PC-9 (cell line): Measurements from ENCODE around the gene NELL1. TPM values are rescaled to one million over a fixed set of nuclear protein-coding genes. Genes with fewer than 3 reads are reported as not detected.

Experiments
- BruUV-seq: library from RNA; stranded (reverse); fragments of 400-500 nt; replicated peaks from 2 replicates; lab custom pipeline; 2021; lab: Mats Ljungman, UMichigan
- CTCF ChIA-PET: fragments of 300-600 bp; sonication (Branson Sonifier 250); formaldehyde crosslinking; loops from one replicate; lab custom pipeline; 2022; ENCODE audit warnings: antibody characterized with exemption; lab: Charles Lee
- POLR2A ChIA-PET: fragments of 300-600 bp; sonication (Branson Sonifier 250); formaldehyde crosslinking; loops from one replicate; lab custom pipeline; 2022; ENCODE audit warnings: antibody characterized with exemption; ENCODE audit not compliant: unreplicated experiment; lab: Charles Lee
- DNase-seq, 2 experiments: peaks; one replicate each; pipeline versions ENCODE4 v3.0.0 to v3.0.0-alpha.2; 2015 to 2022; ENCODE audit warnings: mixed read lengths in 1 of 2
- H2AFZ ChIP-seq: fragments of 200-600 bp; sonication (generic); 2 replicates; pipeline ENCODE4 v1.8.1; 2017; ENCODE audit warnings: antibody characterized with exemption
- H3F3A ChIP-seq: fragments of 200-600 bp; sonication (generic); 2 replicates; pipeline ENCODE4 v1.8.1; 2017; ENCODE audit warnings: antibody characterized with exemption, mild to moderate bottlenecking, low read depth; ENCODE audit not compliant: insufficient read depth
- H3K27ac ChIP-seq: fragments of 200-600 bp; sonication (generic); 2 replicates; pipeline ENCODE4 v1.6.1; 2016; ENCODE audit warnings: mixed run types
- H3K27me3 ChIP-seq: fragments of 200-600 bp; sonication (generic); 2 replicates; pipeline ENCODE4 v1.6.1; 2016; ENCODE audit warnings: low read depth, mixed run types; ENCODE audit not compliant: insufficient read depth
- H3K36me3 ChIP-seq: fragments of 200-600 bp; sonication (generic); 2 replicates; pipeline ENCODE4 v1.6.1; 2016; ENCODE audit warnings: low read depth, mixed run types
- H3K4me1 ChIP-seq: fragments of 200-600 bp; sonication (generic); replicated peaks from 2 replicates; pipeline ENCODE4 v1.6.1; 2016; ENCODE audit warnings: mixed run types; ENCODE audit not compliant: insufficient read depth
- H3K4me2 ChIP-seq: fragments of 200-600 bp; sonication (generic); 2 replicates; pipeline ENCODE4 v1.6.1; 2017; ENCODE audit warnings: mixed run types
- H3K4me3 ChIP-seq: fragments of 200-600 bp; sonication (generic); 2 replicates; pipeline ENCODE4 v1.6.1; 2016; ENCODE audit warnings: mixed run types
- H3K79me2 ChIP-seq: fragments of 200-600 bp; sonication (generic); 2 replicates; pipeline ENCODE4 v1.6.1; 2017; ENCODE audit warnings: low read depth, mixed run types
- H3K9me2 ChIP-seq: fragments of 200-600 bp; sonication (generic); 2 replicates; pipeline ENCODE4 v1.8.1; 2017; ENCODE audit warnings: mild to moderate bottlenecking; ENCODE audit not compliant: insufficient read depth
- H3K9me3 ChIP-seq: fragments of 200-600 bp; sonication (generic); 2 replicates; pipeline ENCODE4 v1.8.1; 2016; ENCODE audit warnings: low read depth; ENCODE audit not compliant: insufficient read depth
- H4K20me1 ChIP-seq: fragments of 200-600 bp; sonication (generic); 2 replicates; pipeline ENCODE4 v1.8.1; 2017; ENCODE audit not compliant: insufficient read depth
- EZH2 ChIP-seq: fragments of 200-600 bp; sonication (generic); IDR thresholded peaks from 2 replicates; pipeline ENCODE4 v1.8.0; 2017; ENCODE audit warnings: antibody characterized with exemption, low read depth
- intact Hi-C: fragments of 100-400 bp; cut with micrococcal nuclease; formaldehyde crosslinking; loops from one replicate; pipeline ENCODE4 v1.10.0; 2022; ENCODE audit not compliant: unreplicated experiment
- total RNA-seq: library from RNA; stranded (reverse); gene quantifications from 2 replicates; pipeline ENCODE4 v1.2.3, GENCODE V29; 2021
- TF ChIP-seq, protein P1 (sequence below): fragments of 200-600 bp; sonication (generic); conservative IDR thresholded peaks from 2 replicates; pipeline ENCODE4 v1.6.1; 2017; ENCODE audit warnings: mixed run types, antibody characterized with exemption, mild to moderate bottlenecking, moderate library complexity

The NELL1 gene
- total RNA-seq, 1 experiment from 2014 or later: not detected

DNA sequence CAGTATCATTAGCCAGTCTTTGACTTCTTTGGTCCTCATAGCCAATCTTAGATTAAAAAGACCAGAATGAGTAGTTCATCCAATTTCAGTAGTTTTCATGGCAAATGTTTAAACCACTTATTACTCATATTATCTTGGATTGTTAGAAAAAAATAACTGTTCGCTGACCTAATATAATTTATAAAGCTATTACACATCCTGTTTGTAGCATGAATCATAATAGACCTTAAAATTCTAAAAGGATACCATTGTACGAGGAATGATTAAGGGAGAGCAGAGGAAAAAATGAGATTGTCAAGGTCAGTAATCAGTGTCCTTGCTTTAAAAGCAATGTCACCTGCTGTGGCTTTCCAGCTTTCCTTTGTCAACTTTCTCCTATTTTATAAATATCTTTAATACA lies 371.2 kb downstream of the NELL1 start:
- H3K27me3 ChIP-seq: no peaks in the 10 kb centered on the region
- no peaks in the 10 kb centered on the region for H3F3A ChIP-seq
- H3K4me2 ChIP-seq: no peak overlapping the region
- no peak for DNase-seq
- no peaks in the 10 kb centered on the region for H4K20me1 ChIP-seq
- TF ChIP-seq EZH2: no peak
- no peaks in the 10 kb centered on the region for H3K4me1 ChIP-seq
- intact Hi-C loops: no loop called here
- no peaks in the 10 kb centered on the region for H3K9me3 ChIP-seq
- ChIA-PET CTCF (no interaction called here), POLR2A (no interaction called here)
- no peak overlapping the region for H2AFZ ChIP-seq
- no peak overlapping the region for H3K4me3 ChIP-seq
- no peaks in the 10 kb centered on the region for H3K36me3 ChIP-seq
- BruUV-seq: no TSS peak
- H3K27ac ChIP-seq: no peak overlapping the region
- H3K79me2 ChIP-seq: no peaks in the 10 kb centered on the region
- no peaks in the 10 kb centered on the region for H3K9me2 ChIP-seq

GRCh38 chr11:21048626-21049025 lies 379.2 kb downstream of the NELL1 start:
- H2AFZ ChIP-seq: no peak overlapping the region
- no peak overlapping the region for H3K4me3 ChIP-seq
- no peaks in the 10 kb centered on the region for H4K20me1 ChIP-seq
- no peaks in the 10 kb centered on the region for H3K4me1 ChIP-seq
- intact Hi-C loops: no loop called here
- no peak for DNase-seq
- H3K79me2 ChIP-seq: no peaks in the 10 kb centered on the region
- no peak for TF ChIP-seq EZH2
- TF ChIP-seq, protein P1, sequence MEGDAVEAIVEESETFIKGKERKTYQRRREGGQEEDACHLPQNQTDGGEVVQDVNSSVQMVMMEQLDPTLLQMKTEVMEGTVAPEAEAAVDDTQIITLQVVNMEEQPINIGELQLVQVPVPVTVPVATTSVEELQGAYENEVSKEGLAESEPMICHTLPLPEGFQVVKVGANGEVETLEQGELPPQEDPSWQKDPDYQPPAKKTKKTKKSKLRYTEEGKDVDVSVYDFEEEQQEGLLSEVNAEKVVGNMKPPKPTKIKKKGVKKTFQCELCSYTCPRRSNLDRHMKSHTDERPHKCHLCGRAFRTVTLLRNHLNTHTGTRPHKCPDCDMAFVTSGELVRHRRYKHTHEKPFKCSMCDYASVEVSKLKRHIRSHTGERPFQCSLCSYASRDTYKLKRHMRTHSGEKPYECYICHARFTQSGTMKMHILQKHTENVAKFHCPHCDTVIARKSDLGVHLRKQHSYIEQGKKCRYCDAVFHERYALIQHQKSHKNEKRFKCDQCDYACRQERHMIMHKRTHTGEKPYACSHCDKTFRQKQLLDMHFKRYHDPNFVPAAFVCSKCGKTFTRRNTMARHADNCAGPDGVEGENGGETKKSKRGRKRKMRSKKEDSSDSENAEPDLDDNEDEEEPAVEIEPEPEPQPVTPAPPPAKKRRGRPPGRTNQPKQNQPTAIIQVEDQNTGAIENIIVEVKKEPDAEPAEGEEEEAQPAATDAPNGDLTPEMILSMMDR: no peak
- ChIA-PET POLR2A (no interaction called here), CTCF (no interaction called here)
- H3K9me3 ChIP-seq: no peaks in the 10 kb centered on the region
- no peaks in the 10 kb centered on the region for H3K36me3 ChIP-seq
- H3K9me2 ChIP-seq: no peaks in the 10 kb centered on the region
- H3F3A ChIP-seq: no peaks in the 10 kb centered on the region
- H3K27ac ChIP-seq: no peak overlapping the region
- H3K4me2 ChIP-seq: no peak overlapping the region
- BruUV-seq: no TSS peak
- peaks cover 4% of the 10 kb centered on the region; the same call in 1 of the 2 replicates for H3K27me3 ChIP-seq

GRCh38 chr11:21053466-21053865 lies 384.1 kb downstream of the NELL1 start:
- H2AFZ ChIP-seq: no peak overlapping the region
- H3K4me2 ChIP-seq: no peak overlapping the region
- H3K36me3 ChIP-seq: no peaks in the 10 kb centered on the region
- peaks cover 4% of the 10 kb centered on the region; the same call in 1 of the 2 replicates for H3K27me3 ChIP-seq
- no peaks in the 10 kb centered on the region for H3K9me2 ChIP-seq
- H3K79me2 ChIP-seq: no peaks in the 10 kb centered on the region
- H4K20me1 ChIP-seq: no peaks in the 10 kb centered on the region
- no peak overlapping the region for H3K4me3 ChIP-seq
- BruUV-seq: no TSS peak
- no peaks in the 10 kb centered on the region for H3K4me1 ChIP-seq
- ChIA-PET POLR2A (no interaction called here), CTCF (no interaction called here)
- H3K27ac ChIP-seq: no peak overlapping the region
- H3F3A ChIP-seq: no peaks in the 10 kb centered on the region
- no peaks in the 10 kb centered on the region for H3K9me3 ChIP-seq
- no peak for DNase-seq
- TF ChIP-seq, protein P1: no peak
- TF ChIP-seq EZH2: no peak
- intact Hi-C loops: no loop called here

DNA sequence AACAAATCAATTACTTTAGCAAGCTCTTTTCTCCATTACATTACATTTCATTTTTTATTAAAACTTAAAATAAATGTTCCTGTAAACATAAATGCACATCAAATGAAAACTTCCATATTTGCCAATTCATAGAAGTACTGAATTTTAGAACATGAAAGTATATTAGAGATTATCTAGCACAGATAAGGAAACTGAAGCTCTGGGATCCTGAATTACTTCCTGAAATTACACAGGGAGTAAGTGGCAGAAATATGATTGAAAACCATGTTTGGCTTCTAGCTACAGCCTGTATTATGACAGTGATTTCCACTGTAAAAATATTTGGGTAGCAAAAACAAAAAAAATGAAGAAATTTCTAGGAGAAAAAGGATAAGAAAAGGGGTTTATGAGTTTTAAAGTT lies 387.3 kb downstream of the NELL1 start:
- H3K79me2 ChIP-seq: no peaks in the 10 kb centered on the region
- TF ChIP-seq, protein P1: no peak
- TF ChIP-seq EZH2: no peak
- H3K27ac ChIP-seq: no peak overlapping the region
- no peak for DNase-seq
- BruUV-seq: no TSS peak
- H3K27me3 ChIP-seq: no peaks in the 10 kb centered on the region
- H3K9me3 ChIP-seq: no peaks in the 10 kb centered on the region
- ChIA-PET CTCF (no interaction called here), POLR2A (no interaction called here)
- no peaks in the 10 kb centered on the region for H3F3A ChIP-seq
- no peak overlapping the region for H3K4me2 ChIP-seq
- H3K36me3 ChIP-seq: no peaks in the 10 kb centered on the region
- no peak overlapping the region for H3K4me3 ChIP-seq
- intact Hi-C loops: no loop called here
- H2AFZ ChIP-seq: no peak overlapping the region
- H3K4me1 ChIP-seq: no peaks in the 10 kb centered on the region
- no peaks in the 10 kb centered on the region for H3K9me2 ChIP-seq
- H4K20me1 ChIP-seq: no peaks in the 10 kb centered on the region
